IMR-90 (cell line): Measurements from ENCODE around the gene DNM3. TPM values are rescaled to one million over a fixed set of nuclear protein-coding genes. Genes with fewer than 3 reads are reported as not detected.

Experiments
- ATAC-seq: fragments of 200-7000 bp; cut with Tn5 transposase; 2 replicates; pipeline ENCODE4 v1.9.1; 2020; ENCODE audit warnings: low read depth, mild to moderate bottlenecking, moderate library complexity
- BruUV-seq: library from RNA; stranded (reverse); fragments of 400-500 nt; replicated peaks from 2 replicates; lab custom pipeline; 2021; lab: Mats Ljungman, UMichigan
- CTCF ChIA-PET: fragments of 300-600 bp; formaldehyde crosslinking; extraction: SDS; loops from one replicate; lab custom pipeline; 2021; ENCODE audit warnings: antibody characterized with exemption; lab: Yijun Ruan, JAX
- POLR2A ChIA-PET: fragments of 300-600 bp; sonication (Branson Sonifier 250); formaldehyde crosslinking; loops from one replicate; lab custom pipeline; 2022; ENCODE audit warnings: antibody characterized with exemption; ENCODE audit not compliant: unreplicated experiment; lab: Charles Lee
- DNase-seq: peaks from one replicate; pipeline ENCODE4 v3.0.0; 2013
- H2AFZ ChIP-seq: replicated peaks from 2 replicates; pipeline ENCODE3; 2013; ENCODE audit warnings: low read length, mild to moderate bottlenecking; ENCODE audit not compliant: poor library complexity
- H2AK5ac ChIP-seq: 2 replicates; pipeline ENCODE4 v1.6.1; 2013; ENCODE audit warnings: low read depth, low read length, inconsistent platforms
- H2AK9ac ChIP-seq: replicated peaks from 2 replicates; pipeline ENCODE3; 2013; ENCODE audit warnings: mild to moderate bottlenecking, low read depth, low read length, moderate library complexity; ENCODE audit not compliant: poor library complexity
- H2BK120ac ChIP-seq: 2 replicates; pipeline ENCODE4 v1.6.1; 2013; ENCODE audit warnings: low read depth, low read length, inconsistent platforms
- H2BK15ac ChIP-seq: 3 replicates; pipeline ENCODE4 v1.6.1; 2013; ENCODE audit warnings: low read depth, low read length, inconsistent platforms
- H2BK20ac ChIP-seq: 2 replicates; pipeline ENCODE4 v1.6.1; 2013; ENCODE audit warnings: low read depth, mild to moderate bottlenecking, inconsistent platforms, low read length, moderate library complexity
- H2BK5ac ChIP-seq: 2 replicates; pipeline ENCODE4 v1.6.1; 2013; ENCODE audit warnings: mild to moderate bottlenecking, low read depth, low read length, inconsistent platforms; ENCODE audit not compliant: poor library complexity, severe bottlenecking
- H3K14ac ChIP-seq: replicated peaks from 2 replicates; pipeline ENCODE4 v1.6.1; 2013; ENCODE audit warnings: low read depth, low read length, inconsistent platforms
- H3K18ac ChIP-seq: 2 replicates; pipeline ENCODE4 v1.6.1; 2013; ENCODE audit warnings: low read depth, low read length, control low read depth
- H3K23ac ChIP-seq: 2 replicates; pipeline ENCODE4 v1.6.1; 2013; ENCODE audit warnings: low read depth, low read length, inconsistent platforms
- H3K27ac ChIP-seq: 2 replicates; pipeline ENCODE4 v1.5.1; 2013; ENCODE audit warnings: mild to moderate bottlenecking, control low read depth, low read length; ENCODE audit not compliant: insufficient read depth
- H3K27me3 ChIP-seq: 2 replicates; pipeline ENCODE4 v1.6.1; 2013; ENCODE audit warnings: low read length; ENCODE audit not compliant: control insufficient read depth, insufficient read depth
- H3K36me3 ChIP-seq: 2 replicates; pipeline ENCODE4 v1.6.1; 2013; ENCODE audit warnings: low read length, mixed read lengths; ENCODE audit not compliant: control insufficient read depth, insufficient read depth
- H3K4ac ChIP-seq: 2 replicates; pipeline ENCODE4 v1.6.1; 2013; ENCODE audit warnings: low read depth, low read length, inconsistent platforms
- H3K4me1 ChIP-seq: 2 replicates; pipeline ENCODE4 v1.6.1; 2013; ENCODE audit warnings: low read length, mixed read lengths; ENCODE audit not compliant: control insufficient read depth, insufficient read depth
- H3K4me2 ChIP-seq: 2 replicates; pipeline ENCODE4 v1.6.1; 2013; ENCODE audit warnings: low read depth, mild to moderate bottlenecking, control low read depth, low read length, moderate library complexity
- H3K4me3 ChIP-seq: 2 replicates; pipeline ENCODE4 v1.5.1; 2013; ENCODE audit warnings: low read depth, mild to moderate bottlenecking, control low read depth, low read length, moderate library complexity; ENCODE audit not compliant: insufficient read depth
- H3K56ac ChIP-seq: 2 replicates; pipeline ENCODE4 v1.6.1; 2013; ENCODE audit warnings: low read length, inconsistent platforms; ENCODE audit not compliant: insufficient read depth; ENCODE audit errors: extremely low read depth
- H3K79me1 ChIP-seq, 2 experiments: 2 replicates each; pipeline ENCODE4 v1.6.1; 2013; ENCODE audit warnings: low read length in 2 of 2, inconsistent platforms in 1 of 2, low read depth in 1 of 2
- H3K9ac ChIP-seq: 2 replicates; pipeline ENCODE4 v1.6.1; 2013; ENCODE audit warnings: low read depth, low read length, control low read depth
- H3K9me1 ChIP-seq: 2 replicates; pipeline ENCODE4 v1.6.1; 2013; ENCODE audit warnings: low read length, inconsistent platforms; ENCODE audit not compliant: insufficient read depth
- H3K9me3 ChIP-seq: 2 replicates; pipeline ENCODE4 v1.6.1; 2013; ENCODE audit warnings: low read length; ENCODE audit not compliant: control insufficient read depth, insufficient read depth
- H4K20me1 ChIP-seq: 2 replicates; pipeline ENCODE4 v1.6.1; 2013; ENCODE audit warnings: low read length, inconsistent platforms; ENCODE audit not compliant: insufficient read depth
- H4K5ac ChIP-seq: 2 replicates; pipeline ENCODE4 v1.6.1; 2013; ENCODE audit warnings: mild to moderate bottlenecking, low read depth, low read length, control low read depth
- H4K8ac ChIP-seq, 2 experiments: 2 replicates each; pipeline ENCODE4 v1.6.1; 2013; ENCODE audit warnings: low read depth in 2 of 2, low read length in 2 of 2, control low read depth in 1 of 2, inconsistent platforms in 1 of 2
- H4K91ac ChIP-seq: 2 replicates; pipeline ENCODE4 v1.6.1; 2013; ENCODE audit warnings: low read depth, low read length, inconsistent platforms; ENCODE audit not compliant: insufficient read depth
- RAD21 ChIP-seq: IDR thresholded peaks from 2 replicates; pipeline ENCODE4 v1.6.1; 2012; ENCODE audit warnings: low read length, improper control_type of control experiment
- USF2 ChIP-seq: fragments of 150-350 bp; IDR thresholded peaks from 2 replicates; pipeline ENCODE4 v1.6.1; 2017; ENCODE audit warnings: mild to moderate bottlenecking, antibody characterized with exemption, low read length, low read depth
- WGBS, 2 experiments: methylation state at CpG; one replicate each; pipeline versions ENCODE4 v1.1.5 to v1.1.7; 2013; ENCODE audit warnings: missing lambda C conversion rate in 2 of 2; ENCODE audit not compliant: insufficient read length in 1 of 2; ENCODE audit errors: extremely low coverage in 2 of 2; 5-methylcytosine and 5-hydroxymethylcytosine counted together
- dilution Hi-C: fragments of 300-500 bp; cut with HindIII; formaldehyde crosslinking; loops from one replicate; pipeline ENCODE4 v1.14.3; 2018; ENCODE audit warnings: low sequenced_read_pairs; ENCODE audit not compliant: unreplicated experiment
- in situ Hi-C: fragments of 300-500 bp; cut with MboI; formaldehyde crosslinking; loops from 3 replicates; pipeline ENCODE4 v1.14.3; 2019; ENCODE audit warnings: low sequenced_read_pairs, inconsistent platforms, mixed read lengths
- intact Hi-C: fragments of 100-400 bp; cut with micrococcal nuclease; formaldehyde crosslinking; loops from 2 replicates; pipeline ENCODE4 v1.10.0; 2022
- polyA plus RNA-seq, 3 experiments: library from polyadenylated mRNA; depleted of rRNA; stranded (reverse); fragments of >200 nt; gene quantifications; 2 replicates each; pipeline ENCODE4 v1.2.3, GENCODE V29; 2012; ENCODE audit warnings: low replicate concordance in 1 of 3
- total RNA-seq: library from RNA; depleted of rRNA; stranded (reverse); fragments of >200 nt; gene quantifications from 2 replicates; pipeline ENCODE4 v1.2.3, GENCODE V29; 2012

Gene DNM3
- total and polyA plus RNA-seq, 2 of the 4 experiments (the other 2 are of a cell fraction) = 0.36 TPM

GRCh38 chr1:172308142-172308541 lies 466.8 kb downstream of the DNM3 start:
- no TSS peak for BruUV-seq
- CTCF ChIA-PET = no interaction called here
- POLR2A ChIA-PET = interaction anchor here (0.7 kb wide), 1 partner anchor 87 kb away, joined by 4 read pairs; no protein-coding TSS in a partner anchor

More at GRCh38 chr1:172308142-172308541, 466.8 kb downstream of the DNM3 start:
- Histone ChIP-seq H3K4me1 (no peaks in the 10 kb centered on the region), H3K14ac (no peak overlapping the region), H3K36me3 (no peaks in the 10 kb centered on the region), H2BK5ac (no peak overlapping the region), H2BK15ac (no peak overlapping the region), H3K9ac (no peak overlapping the region), H4K8ac (no peak overlapping the region), H3K4me3 (no peak overlapping the region), H2AK5ac (no peak overlapping the region), H3K27me3 (no peaks in the 10 kb centered on the region), H3K27ac (no peak overlapping the region), H3K18ac (no peak overlapping the region), H2AFZ (no peak overlapping the region), H4K91ac (no peak overlapping the region), H3K9me3 (no peaks in the 10 kb centered on the region), H3K23ac (no peak overlapping the region), H4K5ac (no peak overlapping the region), H2BK20ac (no peak overlapping the region), H3K4ac (no peak overlapping the region), H4K20me1 (no peaks in the 10 kb centered on the region), H3K56ac (no peak overlapping the region), H3K9me1 (no peaks in the 10 kb centered on the region), H2BK120ac (no peak overlapping the region), H2AK9ac (no peak overlapping the region), H3K4me2 (no peak overlapping the region), H3K79me1 (no peaks in the 10 kb centered on the region)
- ATAC-seq = no peak; the same call in 1 of the 2 replicates
- no peak for TF ChIP-seq USF2
- TF ChIP-seq RAD21 = no peak
- intact Hi-C loops (no loop called here), dilution Hi-C loops (no loop called here), in situ Hi-C loops (no loop called here)
- WGBS, 2 experiments = no CpG with 5 or more reads among the region's 2 CpGs
- DNase-seq = no peak
